Ascending aorta (tissue), 2 donors: ENCODE measurements around the gene C4orf54. TPM values are rescaled to one million over a fixed set of nuclear protein-coding genes. Genes with fewer than 3 reads are reported as not detected.

Experiments
- DNase-seq, 2 donors: peaks; one replicate each; pipeline ENCODE4 v3.0.0-alpha.2; 2019; ENCODE audit warnings: low spot score in 2 of 2
- H3K27ac ChIP-seq, 2 donors: fragments of 200-600 bp; sonication (generic); one replicate each; pipeline ENCODE4 v1.5.1; 2016 to 2017; ENCODE audit warnings: mild to moderate bottlenecking in 1 of 2
- H3K27me3 ChIP-seq: fragments of 200-600 bp; sonication (generic); one replicate; pipeline ENCODE4 v1.5.1; 2017
- H3K36me3 ChIP-seq, 2 donors: fragments of 200-600 bp; sonication (generic); one replicate each; pipeline ENCODE4 v1.5.1; 2016
- H3K4me1 ChIP-seq, 2 donors: fragments of 200-600 bp; sonication (generic); one replicate each; pipeline ENCODE4 v1.5.1; 2016 to 2017; ENCODE audit warnings: mild to moderate bottlenecking in 1 of 2
- H3K4me3 ChIP-seq, 2 donors: fragments of 200-600 bp; sonication (generic); one replicate each; pipeline ENCODE4 v1.5.1; 2016 to 2017; ENCODE audit warnings: mild to moderate bottlenecking in 1 of 2
- H3K9me3 ChIP-seq, 2 donors: fragments of 200-600 bp; sonication (generic); one replicate each; pipeline ENCODE4 v1.5.1; 2016
- intact Hi-C: fragments of 100-400 bp; cut with DNase I; formaldehyde crosslinking; loops from one replicate; pipeline ENCODE4 v1.15.1; 2023
- total RNA-seq: library from RNA; depleted of rRNA; stranded (reverse); fragments of >200 nt; gene quantifications from one replicate; pipeline ENCODE4 v1.1.0, GENCODE V29; 2016
- TF ChIP-seq, protein P1 (sequence below), 3 experiments: fragments of 200-600 bp in 2 of 3; fragments of 450-650 bp in 1 of 3; sonication (generic) in 2 of 3; IDR thresholded peaks; one replicate each; pipeline ENCODE4 v1.5.1; 2016 to 2019; ENCODE audit warnings: antibody characterized with exemption in 3 of 3, mild to moderate bottlenecking in 1 of 3, moderate library complexity in 1 of 3

Gene C4orf54
- total RNA-seq, 1 donor from 2014 or later: not detected

DNA sequence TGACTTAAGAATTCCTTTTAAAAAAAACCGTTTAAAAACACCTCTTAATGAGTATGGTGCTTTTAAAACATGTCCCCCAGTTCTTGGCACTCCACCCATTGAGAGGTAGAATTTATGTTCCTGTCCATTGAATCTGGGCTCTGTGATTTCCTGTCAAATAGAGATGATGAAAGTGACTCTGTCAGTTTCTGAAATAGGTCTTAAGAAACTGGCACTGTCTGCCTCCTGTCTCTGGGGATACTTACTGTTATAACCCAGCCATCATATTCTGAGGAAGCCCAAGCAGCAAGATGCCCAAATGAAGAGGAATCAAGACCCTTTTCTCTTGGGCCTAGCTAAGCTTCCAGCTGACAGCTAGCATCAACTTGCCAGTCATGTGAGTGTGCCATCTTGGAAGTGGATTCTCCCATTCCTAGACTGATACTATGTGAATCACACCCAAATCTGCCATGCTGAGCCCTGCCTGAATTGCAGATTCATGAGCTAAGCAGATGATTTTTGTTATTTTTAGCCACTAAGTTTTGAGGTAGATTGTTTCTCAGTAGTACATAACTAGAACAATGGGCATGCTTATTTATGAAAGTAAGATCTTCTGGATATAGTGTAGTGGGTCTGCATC, 22.8 kb downstream of the C4orf54 start:
- TF ChIP-seq, protein P1, sequence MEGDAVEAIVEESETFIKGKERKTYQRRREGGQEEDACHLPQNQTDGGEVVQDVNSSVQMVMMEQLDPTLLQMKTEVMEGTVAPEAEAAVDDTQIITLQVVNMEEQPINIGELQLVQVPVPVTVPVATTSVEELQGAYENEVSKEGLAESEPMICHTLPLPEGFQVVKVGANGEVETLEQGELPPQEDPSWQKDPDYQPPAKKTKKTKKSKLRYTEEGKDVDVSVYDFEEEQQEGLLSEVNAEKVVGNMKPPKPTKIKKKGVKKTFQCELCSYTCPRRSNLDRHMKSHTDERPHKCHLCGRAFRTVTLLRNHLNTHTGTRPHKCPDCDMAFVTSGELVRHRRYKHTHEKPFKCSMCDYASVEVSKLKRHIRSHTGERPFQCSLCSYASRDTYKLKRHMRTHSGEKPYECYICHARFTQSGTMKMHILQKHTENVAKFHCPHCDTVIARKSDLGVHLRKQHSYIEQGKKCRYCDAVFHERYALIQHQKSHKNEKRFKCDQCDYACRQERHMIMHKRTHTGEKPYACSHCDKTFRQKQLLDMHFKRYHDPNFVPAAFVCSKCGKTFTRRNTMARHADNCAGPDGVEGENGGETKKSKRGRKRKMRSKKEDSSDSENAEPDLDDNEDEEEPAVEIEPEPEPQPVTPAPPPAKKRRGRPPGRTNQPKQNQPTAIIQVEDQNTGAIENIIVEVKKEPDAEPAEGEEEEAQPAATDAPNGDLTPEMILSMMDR (IDR thresholded peaks at IDR 0.05): no peak
- no peak for DNase-seq
- no peaks in the 10 kb centered on the region for H3K4me1 ChIP-seq
- no peak overlapping the region for H3K27ac ChIP-seq
- no peak overlapping the region for H3K4me3 ChIP-seq
- H3K27me3 ChIP-seq: no peaks in the 10 kb centered on the region
- intact Hi-C loops: no loop called here
- no peaks in the 10 kb centered on the region for H3K9me3 ChIP-seq
- no peaks in the 10 kb centered on the region for H3K36me3 ChIP-seq

GRCh38 chr4:99633772-99634171, 23.9 kb downstream of the C4orf54 start:
- intact Hi-C loops: no loop called here
- H3K9me3 ChIP-seq: no peaks in the 10 kb centered on the region
- no peaks in the 10 kb centered on the region for H3K4me1 ChIP-seq
- DNase-seq: no peak
- no peak overlapping the region for H3K4me3 ChIP-seq
- TF ChIP-seq, protein P1 (IDR thresholded peaks at IDR 0.05): no peak
- H3K36me3 ChIP-seq: no peaks in the 10 kb centered on the region
- no peaks in the 10 kb centered on the region for H3K27me3 ChIP-seq
- H3K27ac ChIP-seq: no peak overlapping the region

DNA sequence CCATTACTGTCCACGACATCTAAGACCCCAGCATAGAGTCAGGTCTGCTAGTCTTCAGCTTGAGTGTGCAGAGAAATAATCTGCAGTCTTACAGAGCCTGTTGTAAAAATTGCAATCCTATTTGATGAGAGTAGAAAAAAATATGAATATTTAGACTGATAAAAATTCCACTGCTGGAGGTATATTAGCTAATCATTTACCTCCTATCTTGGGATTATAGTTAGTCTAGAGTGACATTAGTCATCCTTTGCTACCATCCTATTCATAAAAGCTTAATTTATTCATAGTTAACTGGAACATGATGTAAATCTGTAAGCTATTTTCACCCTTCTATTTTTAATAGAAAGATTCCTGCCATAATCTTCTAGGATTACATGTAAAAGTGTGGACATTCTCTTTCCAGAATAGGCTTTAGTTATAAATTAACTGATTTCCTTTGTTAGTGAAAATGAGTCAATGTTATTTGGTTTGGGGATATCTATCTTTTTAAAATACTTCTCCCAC, 26.7 kb downstream of the C4orf54 start:
- no peaks in the 10 kb centered on the region for H3K9me3 ChIP-seq
- H3K36me3 ChIP-seq: no peaks in the 10 kb centered on the region
- TF ChIP-seq, protein P1 (IDR thresholded peaks at IDR 0.05): no peak
- intact Hi-C loops: no loop called here
- H3K4me3 ChIP-seq: no peak overlapping the region
- no peaks in the 10 kb centered on the region for H3K27me3 ChIP-seq
- no peak overlapping the region for H3K27ac ChIP-seq
- no peak for DNase-seq
- no peaks in the 10 kb centered on the region for H3K4me1 ChIP-seq

GRCh38 chr4:99629962-99630554, 27.6 kb downstream of the C4orf54 start:
- Histone ChIP-seq H3K27me3 (no peaks in the 10 kb centered on the region), H3K27ac (no peak overlapping the region), H3K36me3 (no peaks in the 10 kb centered on the region), H3K4me1 (no peaks in the 10 kb centered on the region), H3K9me3 (no peaks in the 10 kb centered on the region), H3K4me3 (no peak overlapping the region)
- TF ChIP-seq, protein P1 (IDR thresholded peaks at IDR 0.05): no peak
- intact Hi-C loops: no loop called here
- DNase-seq: no peak

GRCh38 chr4:99628040-99628439, 29.6 kb downstream of the C4orf54 start:
- TF ChIP-seq, protein P1 (IDR thresholded peaks at IDR 0.05): no peak
- H3K9me3 ChIP-seq: no peaks in the 10 kb centered on the region
- H3K27ac ChIP-seq: no peak overlapping the region
- no peak overlapping the region for H3K4me3 ChIP-seq
- H3K36me3 ChIP-seq: no peaks in the 10 kb centered on the region
- intact Hi-C loops: no loop called here
- H3K27me3 ChIP-seq: no peaks in the 10 kb centered on the region
- no peaks in the 10 kb centered on the region for H3K4me1 ChIP-seq
- no peak for DNase-seq
